Parathyroid adenoma (tissue), 2 donors: ENCODE data around the gene AADAT.

Source experiments
- H2AFZ ChIP-seq: fragments of 300-600 bp; sonication (generic); one replicate; pipeline ENCODE4 v1.7.0; 2017; ENCODE audit warnings: antibody characterized with exemption, mild to moderate bottlenecking
- H3K27ac ChIP-seq: fragments of 300-600 bp; sonication (generic); one replicate; pipeline ENCODE4 v1.7.0; 2017
- H3K27me3 ChIP-seq: fragments of 300-600 bp; sonication (generic); one replicate; pipeline ENCODE4 v1.7.0; 2017; ENCODE audit warnings: low read length; ENCODE audit not compliant: control insufficient read depth, insufficient read depth
- H3K36me3 ChIP-seq: fragments of 300-600 bp; sonication (generic); one replicate; pipeline ENCODE4 v1.7.0; 2017; ENCODE audit warnings: low read length; ENCODE audit not compliant: control insufficient read depth, insufficient read depth
- H3K4me1 ChIP-seq: fragments of 300-600 bp; sonication (generic); one replicate; pipeline ENCODE4 v1.7.0; 2017; ENCODE audit warnings: control low read depth
- H3K4me2 ChIP-seq: fragments of 300-600 bp; sonication (generic); one replicate; pipeline ENCODE4 v1.7.0; 2017; ENCODE audit warnings: low read length
- H3K4me3 ChIP-seq: fragments of 300-600 bp; sonication (generic); one replicate; pipeline ENCODE4 v1.7.0; 2017; ENCODE audit warnings: low read depth, low read length
- H3K79me2 ChIP-seq: fragments of 300-600 bp; sonication (generic); one replicate; pipeline ENCODE4 v1.7.0; 2017; ENCODE audit warnings: control low read depth
- H3K9ac ChIP-seq: fragments of 300-600 bp; sonication (generic); one replicate; pipeline ENCODE4 v1.7.0; 2017; ENCODE audit warnings: mild to moderate bottlenecking
- H3K9me3 ChIP-seq: fragments of 300-600 bp; sonication (generic); one replicate; pipeline ENCODE4 v1.7.0; 2017; ENCODE audit warnings: low read length; ENCODE audit not compliant: control insufficient read depth
- CTCF ChIP-seq: fragments of 300-600 bp; sonication (generic); IDR thresholded peaks from one replicate; pipeline ENCODE4 v1.7.0; 2017; ENCODE audit warnings: antibody characterized with exemption, mild to moderate bottlenecking
- donor health status: primary hyperparathyroidism.

Gene AADAT

GRCh38 chr4:170093973-170094535 lies 4.3 kb upstream of the AADAT start:
- no peak for TF ChIP-seq CTCF
- Histone ChIP-seq H3K27ac (no peak overlapping the region), H3K4me2 (no peak overlapping the region), H3K4me3 (no peak overlapping the region), H2AFZ (no peak overlapping the region), H3K4me1 (no peaks in the 10 kb centered on the region), H3K36me3 (no peaks in the 10 kb centered on the region), H3K79me2 (no peaks in the 10 kb centered on the region), H3K9me3 (no peaks in the 10 kb centered on the region), H3K9ac (no peak overlapping the region), H3K27me3 (no peaks in the 10 kb centered on the region)

- no peak overlapping the region for H2AFZ ChIP-seq
- no peaks in the 10 kb centered on the region for H3K9me3 ChIP-seq
- no peaks in the 10 kb centered on the region for H3K27me3 ChIP-seq
- TF ChIP-seq CTCF, result no peak
- no peak overlapping the region for H3K27ac ChIP-seq
- H3K36me3 ChIP-seq, result no peaks in the 10 kb centered on the region
- no peak overlapping the region for H3K9ac ChIP-seq
- no peak overlapping the region for H3K4me2 ChIP-seq
- no peak overlapping the region for H3K4me3 ChIP-seq
- H3K79me2 ChIP-seq, result no peaks in the 10 kb centered on the region
- H3K4me1 ChIP-seq, result no peaks in the 10 kb centered on the region
Measured at GRCh38 chr4:170091069-170091696, 1.4 kb upstream of the AADAT start.

- H3K9ac ChIP-seq, result no peak overlapping the region
- peak overlapping the region; percentile 71 for H3K4me2 ChIP-seq
- no peaks in the 10 kb centered on the region for H3K27me3 ChIP-seq
- no peaks in the 10 kb centered on the region for H3K9me3 ChIP-seq
- no peak for TF ChIP-seq CTCF
- H3K79me2 ChIP-seq, result no peaks in the 10 kb centered on the region
- H3K4me1 ChIP-seq, result no peaks in the 10 kb centered on the region
- peak overlapping the region; percentile 55 for H3K4me3 ChIP-seq
- no peaks in the 10 kb centered on the region for H3K36me3 ChIP-seq
- no peak overlapping the region for H3K27ac ChIP-seq
- peak overlapping the region; percentile 75 for H2AFZ ChIP-seq
Measured at GRCh38 chr4:170090352-170091052, 746 bp upstream of the AADAT start.

GRCh38 chr4:170089274-170089667 lies 485 bp downstream of the AADAT start:
- peak overlapping the region; percentile 71 for H3K4me2 ChIP-seq
- peak overlapping the region; percentile 75 for H2AFZ ChIP-seq
- H3K27ac ChIP-seq, result no peak overlapping the region

More at GRCh38 chr4:170089274-170089667, 485 bp downstream of the AADAT start:
- peak overlapping the region; percentile 55 for H3K4me3 ChIP-seq
- no peaks in the 10 kb centered on the region for H3K27me3 ChIP-seq
- no peaks in the 10 kb centered on the region for H3K4me1 ChIP-seq
- no peaks in the 10 kb centered on the region for H3K79me2 ChIP-seq
- no peaks in the 10 kb centered on the region for H3K36me3 ChIP-seq
- TF ChIP-seq CTCF, result no peak
- no peak overlapping the region for H3K9ac ChIP-seq
- H3K9me3 ChIP-seq, result no peaks in the 10 kb centered on the region
